ENCODE data around the gene SELENOM. TPM values are rescaled to one million over a fixed set of nuclear protein-coding genes. Genes with fewer than 3 reads are reported as not detected.

Gene SELENOM
- total RNA-seq (2014; rRNA removed), result 61.4 and 87.7 TPM in 2 replicates
- polyA plus RNA-seq (2012), result 121 TPM

GRCh38 chr22:31107178-31107893 is at the start of gene SELENOM:
SELENOM (minus strand) TSS chr22:31107568; CDS start chr22:31107505, 63 bp downstream.
- peak; percentile 98 for DNase-seq (ENCODE audit: low read depth)

- no peak for DNase-seq (ENCODE audit: low read depth)
These were observed 48.1 kb upstream of the SELENOM start for GRCh38 chr22:31155422-31155821.

- DNase-seq (ENCODE audit: low read depth), result no peak
These were observed 47.6 kb upstream of the SELENOM start for GRCh38 chr22:31154975-31155374.

- no peak for DNase-seq (ENCODE audit: low read depth)
These were observed 46.0 kb upstream of the SELENOM start for GRCh38 chr22:31153357-31153756.

GRCh38 chr22:31151872-31152271 is 44.5 kb upstream of the SELENOM start:
- no peak for DNase-seq (ENCODE audit: low read depth)

GRCh38 chr22:31150615-31151014 is 43.2 kb upstream of the SELENOM start:
- no peak for DNase-seq (ENCODE audit: low read depth)

GRCh38 chr22:31148953-31149627 is 41.7 kb upstream of the SELENOM start:
- DNase-seq (ENCODE audit: low read depth), result peak; percentile 59

- no peak for DNase-seq (ENCODE audit: low read depth)
These were observed 41.1 kb upstream of the SELENOM start for GRCh38 chr22:31148488-31148887.

- DNase-seq (ENCODE audit: low read depth), result no peak
These were observed 36.9 kb upstream of the SELENOM start for GRCh38 chr22:31144223-31144622.

- no peak for DNase-seq (ENCODE audit: low read depth)
These were observed 36.2 kb upstream of the SELENOM start for GRCh38 chr22:31143537-31143936.

GRCh38 chr22:31143038-31143437 is 35.7 kb upstream of the SELENOM start:
- DNase-seq (ENCODE audit: low read depth), result no peak

GRCh38 chr22:31142285-31142684 is 34.9 kb upstream of the SELENOM start:
- DNase-seq (ENCODE audit: low read depth), result no peak

GRCh38 chr22:31141551-31141950 is 34.2 kb upstream of the SELENOM start:
- no peak for DNase-seq (ENCODE audit: low read depth)

GRCh38 chr22:31140746-31141145 is 33.4 kb upstream of the SELENOM start:
- no peak for DNase-seq (ENCODE audit: low read depth)

- peak; percentile 38 for DNase-seq (ENCODE audit: low read depth)
These were observed 32.7 kb upstream of the SELENOM start, which contains the start of gene PLA2G3 for GRCh38 chr22:31139866-31140716. PLA2G3 (minus strand) TSS chr22:31140508; CDS start chr22:31140354, 154 bp downstream.

GRCh38 chr22:31139066-31139465 is 31.7 kb upstream of the SELENOM start:
- DNase-seq (ENCODE audit: low read depth), result no peak

GRCh38 chr22:31138126-31138525 is 30.8 kb upstream of the SELENOM start:
- no peak for DNase-seq (ENCODE audit: low read depth)

- no peak for DNase-seq (ENCODE audit: low read depth)
These were observed 30.4 kb upstream of the SELENOM start for GRCh38 chr22:31137721-31138120.

- DNase-seq (ENCODE audit: low read depth), result no peak
These were observed 29.3 kb upstream of the SELENOM start for GRCh38 chr22:31136711-31137110.

GRCh38 chr22:31136155-31136554 is 28.8 kb upstream of the SELENOM start:
- DNase-seq (ENCODE audit: low read depth), result no peak

- no peak for DNase-seq (ENCODE audit: low read depth)
These were observed 28.3 kb upstream of the SELENOM start for GRCh38 chr22:31135706-31136105.

GRCh38 chr22:31134688-31135087 is 27.3 kb upstream of the SELENOM start:
- no peak for DNase-seq (ENCODE audit: low read depth)

All from LHCN-M2 (cell line).